ENCODE measurements around the gene TAS2R60. TPM values are rescaled to one million over a fixed set of nuclear protein-coding genes. Genes with fewer than 3 reads are reported as not detected.
"Not testable (repeated sequence)": the region's sequence is repeated elsewhere in the genome, so short reads cannot be mapped to it uniquely, and the experiment has no call there.

The TAS2R60 gene
- total RNA-seq, 4 donors from 2014 or later = not detected

DNA sequence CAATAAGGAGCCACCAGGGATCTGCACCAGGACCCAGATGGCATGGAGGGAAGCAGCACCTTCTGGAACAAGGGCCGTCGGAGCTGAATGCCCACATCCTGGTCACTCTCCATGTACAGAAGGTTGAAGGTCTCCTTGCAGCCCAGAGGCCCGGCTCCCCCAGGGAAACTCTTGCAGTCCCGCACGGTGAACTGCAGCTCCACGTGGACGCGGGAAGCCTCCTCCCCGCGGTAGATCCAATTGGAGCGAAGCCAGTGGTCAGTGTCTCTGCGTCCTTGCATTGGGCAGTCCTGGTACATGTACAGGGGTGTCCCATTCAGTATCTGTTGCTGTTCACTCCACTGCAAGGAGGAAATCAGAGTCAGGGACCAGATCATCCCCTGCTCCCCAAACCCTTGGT is 42.0 kb upstream of the TAS2R60 start:
- H3K9me3 ChIP-seq = no peaks in the 10 kb centered on the region
- no peak overlapping the region for H3K27ac ChIP-seq
- DNase-seq (ENCODE audit: low spot score in 2 of 2) = no peak
- H3K4me1 ChIP-seq = peaks cover 8% of the 10 kb centered on the region
- WGBS = 85% methylated on average over 10 of the region's 12 CpGs
- TF ChIP-seq, protein P1, sequence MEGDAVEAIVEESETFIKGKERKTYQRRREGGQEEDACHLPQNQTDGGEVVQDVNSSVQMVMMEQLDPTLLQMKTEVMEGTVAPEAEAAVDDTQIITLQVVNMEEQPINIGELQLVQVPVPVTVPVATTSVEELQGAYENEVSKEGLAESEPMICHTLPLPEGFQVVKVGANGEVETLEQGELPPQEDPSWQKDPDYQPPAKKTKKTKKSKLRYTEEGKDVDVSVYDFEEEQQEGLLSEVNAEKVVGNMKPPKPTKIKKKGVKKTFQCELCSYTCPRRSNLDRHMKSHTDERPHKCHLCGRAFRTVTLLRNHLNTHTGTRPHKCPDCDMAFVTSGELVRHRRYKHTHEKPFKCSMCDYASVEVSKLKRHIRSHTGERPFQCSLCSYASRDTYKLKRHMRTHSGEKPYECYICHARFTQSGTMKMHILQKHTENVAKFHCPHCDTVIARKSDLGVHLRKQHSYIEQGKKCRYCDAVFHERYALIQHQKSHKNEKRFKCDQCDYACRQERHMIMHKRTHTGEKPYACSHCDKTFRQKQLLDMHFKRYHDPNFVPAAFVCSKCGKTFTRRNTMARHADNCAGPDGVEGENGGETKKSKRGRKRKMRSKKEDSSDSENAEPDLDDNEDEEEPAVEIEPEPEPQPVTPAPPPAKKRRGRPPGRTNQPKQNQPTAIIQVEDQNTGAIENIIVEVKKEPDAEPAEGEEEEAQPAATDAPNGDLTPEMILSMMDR (IDR thresholded peaks at IDR 0.05) = no peak
- TF ChIP-seq POLR2AphosphoS5 (IDR thresholded peaks at IDR 0.05) = no peak
- TF ChIP-seq POLR2A (IDR thresholded peaks at IDR 0.05) = no peak
- no peak for TF ChIP-seq EP300 (IDR thresholded peaks at IDR 0.05)
- H3K4me3 ChIP-seq = no peak overlapping the region
- peaks cover 23% of the 10 kb centered on the region for H3K36me3 ChIP-seq
- no peaks in the 10 kb centered on the region for H3K27me3 ChIP-seq

DNA sequence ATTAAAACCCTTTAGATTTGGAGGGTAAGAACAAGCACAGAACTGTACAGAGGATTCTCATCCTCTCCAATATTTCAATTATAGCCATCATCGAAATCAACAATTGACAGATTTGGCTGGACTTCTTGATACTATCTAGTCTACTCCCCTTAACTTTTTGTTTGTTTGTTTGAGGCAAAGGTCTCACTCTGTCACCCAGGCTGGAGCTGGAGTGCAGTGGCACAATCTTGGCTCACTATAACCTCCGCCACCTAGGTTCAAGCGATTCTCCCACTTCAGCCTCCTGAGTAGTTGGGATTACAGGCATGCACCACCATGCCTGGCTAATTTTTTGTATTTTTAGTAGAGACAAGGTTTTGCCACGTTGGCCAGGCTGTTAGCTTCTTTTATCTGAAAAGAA is 41.0 kb upstream of the TAS2R60 start:
- not testable (repeated sequence) for DNase-seq (ENCODE audit: low spot score in 2 of 2); H3K4me3 ChIP-seq; H3K27me3 ChIP-seq; H3K9me3 ChIP-seq; H3K27ac ChIP-seq
- Histone ChIP-seq H3K4me1 (peaks cover 13% of the 10 kb centered on the region), H3K36me3 (peaks cover 23% of the 10 kb centered on the region)
- WGBS = 87% methylated on average over 4 of the region's 4 CpGs

GRCh38 chr7:143405173-143406001 is 37.9 kb upstream of the TAS2R60 start:
- TF ChIP-seq EP300 (IDR thresholded peaks at IDR 0.05) (no peak), POLR2AphosphoS5 (IDR thresholded peaks at IDR 0.05) (no peak), POLR2A (IDR thresholded peaks at IDR 0.05) (no peak)
- TF ChIP-seq, protein P1 (IDR thresholded peaks at IDR 0.05) = no peak
- H3K4me3 ChIP-seq = no peak overlapping the region
- no peaks in the 10 kb centered on the region for H3K36me3 ChIP-seq
- DNase-seq (ENCODE audit: low spot score in 2 of 2) = no peak
- 64% methylated on average over 8 of the region's 9 CpGs for WGBS
- H3K9me3 ChIP-seq = no peaks in the 10 kb centered on the region
- no peaks in the 10 kb centered on the region for H3K27me3 ChIP-seq
- peaks cover 38% of the 10 kb centered on the region for H3K4me1 ChIP-seq
- no peak overlapping the region for H3K27ac ChIP-seq

DNA sequence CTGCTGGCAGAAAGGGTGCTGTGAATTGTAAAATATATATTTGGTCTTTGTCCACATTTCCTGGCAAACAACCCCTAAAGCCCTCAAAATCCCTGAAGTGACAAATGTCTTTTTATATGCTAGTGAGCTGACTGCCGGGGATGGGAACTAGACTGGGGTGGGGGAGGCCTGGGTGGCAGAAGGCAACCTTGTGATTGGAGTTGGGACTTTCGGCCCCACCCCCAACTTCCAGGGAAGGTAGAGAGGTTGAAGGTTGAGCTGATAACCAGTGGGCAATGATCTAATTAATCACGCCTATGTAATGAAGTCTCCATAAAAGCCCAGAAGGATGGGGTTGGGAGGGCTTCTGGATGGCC is 37.3 kb upstream of the TAS2R60 start:
- H3K27ac ChIP-seq = no peak overlapping the region
- no peak for DNase-seq (ENCODE audit: low spot score in 2 of 2)
- no peak overlapping the region for H3K4me3 ChIP-seq
- 85% methylated on average over 3 of the region's 3 CpGs for WGBS
- peaks cover 44% of the 10 kb centered on the region for H3K4me1 ChIP-seq
- H3K9me3 ChIP-seq = no peaks in the 10 kb centered on the region
- no peaks in the 10 kb centered on the region for H3K27me3 ChIP-seq
- TF ChIP-seq, protein P1 (IDR thresholded peaks at IDR 0.05) = no peak
- TF ChIP-seq POLR2A (IDR thresholded peaks at IDR 0.05) (no peak), EP300 (IDR thresholded peaks at IDR 0.05) (no peak), POLR2AphosphoS5 (IDR thresholded peaks at IDR 0.05) (no peak)
- H3K36me3 ChIP-seq = no peaks in the 10 kb centered on the region

- TF ChIP-seq, protein P1 (IDR thresholded peaks at IDR 0.05) = no peak
- no peak for TF ChIP-seq POLR2A (IDR thresholded peaks at IDR 0.05)
- TF ChIP-seq POLR2AphosphoS5 (IDR thresholded peaks at IDR 0.05) = no peak
- Histone ChIP-seq H3K27me3 (no peaks in the 10 kb centered on the region), H3K4me1 (peaks cover 46% of the 10 kb centered on the region), H3K4me3 (peak overlapping the region; percentile 54), H3K9me3 (no peaks in the 10 kb centered on the region), H3K27ac (no peak overlapping the region), H3K36me3 (no peaks in the 10 kb centered on the region)
- 27% methylated on average over 13 of the region's 13 CpGs for WGBS
- peak in 1 of 2 donors; percentile 55 for DNase-seq (ENCODE audit: low spot score in 2 of 2)
Observed at GRCh38 chr7:143407287-143408251, 35.7 kb upstream of the TAS2R60 start.
